Breast epithelium (tissue), 3 donors: ENCODE measurements around the gene DDX54.
"Not testable (repeated sequence)": the region's sequence is repeated elsewhere in the genome, so short reads cannot be mapped to it uniquely, and the experiment has no call there.

Experiments
- POLR2A ChIP-seq: fragments of 450-650 bp; IDR thresholded peaks from one replicate; pipeline ENCODE4 v1.6.1; 2016; ENCODE audit warnings: antibody characterized with exemption, mild to moderate bottlenecking, moderate library complexity
- TF ChIP-seq, protein P1 (sequence below), 3 donors: fragments of 450-650 bp; IDR thresholded peaks; one replicate each; pipeline ENCODE4 v1.5.1; 2016 to 2017; ENCODE audit warnings: antibody characterized with exemption in 3 of 3, mild to moderate bottlenecking in 3 of 3, moderate library complexity in 3 of 3

DNA sequence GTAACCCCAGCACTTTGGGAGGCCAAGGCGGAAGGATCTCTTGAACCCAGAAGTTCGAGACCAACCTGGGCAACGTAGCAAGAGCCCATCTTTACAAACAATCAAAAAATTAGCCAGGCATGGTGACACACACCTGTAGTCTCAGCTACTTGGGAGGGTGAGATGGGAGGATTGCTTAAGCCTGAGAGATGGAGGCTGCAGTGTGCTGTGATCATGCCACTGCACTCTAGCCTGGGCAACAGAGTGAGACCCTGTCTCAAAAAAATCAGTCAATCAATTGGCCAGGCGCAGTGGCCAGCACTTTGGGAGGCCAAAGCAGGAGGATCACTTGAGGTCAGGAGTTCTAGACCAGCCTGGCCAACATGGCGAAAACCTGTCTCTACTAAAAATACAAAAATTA, 21.5 kb upstream of the DDX54 start:
- not testable (repeated sequence) for TF ChIP-seq POLR2A
- TF ChIP-seq, protein P1, sequence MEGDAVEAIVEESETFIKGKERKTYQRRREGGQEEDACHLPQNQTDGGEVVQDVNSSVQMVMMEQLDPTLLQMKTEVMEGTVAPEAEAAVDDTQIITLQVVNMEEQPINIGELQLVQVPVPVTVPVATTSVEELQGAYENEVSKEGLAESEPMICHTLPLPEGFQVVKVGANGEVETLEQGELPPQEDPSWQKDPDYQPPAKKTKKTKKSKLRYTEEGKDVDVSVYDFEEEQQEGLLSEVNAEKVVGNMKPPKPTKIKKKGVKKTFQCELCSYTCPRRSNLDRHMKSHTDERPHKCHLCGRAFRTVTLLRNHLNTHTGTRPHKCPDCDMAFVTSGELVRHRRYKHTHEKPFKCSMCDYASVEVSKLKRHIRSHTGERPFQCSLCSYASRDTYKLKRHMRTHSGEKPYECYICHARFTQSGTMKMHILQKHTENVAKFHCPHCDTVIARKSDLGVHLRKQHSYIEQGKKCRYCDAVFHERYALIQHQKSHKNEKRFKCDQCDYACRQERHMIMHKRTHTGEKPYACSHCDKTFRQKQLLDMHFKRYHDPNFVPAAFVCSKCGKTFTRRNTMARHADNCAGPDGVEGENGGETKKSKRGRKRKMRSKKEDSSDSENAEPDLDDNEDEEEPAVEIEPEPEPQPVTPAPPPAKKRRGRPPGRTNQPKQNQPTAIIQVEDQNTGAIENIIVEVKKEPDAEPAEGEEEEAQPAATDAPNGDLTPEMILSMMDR (IDR thresholded peaks at IDR 0.05): not testable (repeated sequence)
